Activated T-cell treated with anti-CD3 and anti-CD28 coated beads, Interleukin-2, amount 50 U/mL, for 4 hours (primary cell): ENCODE measurements around the gene COMP. TPM values are rescaled to one million over a fixed set of nuclear protein-coding genes. Genes with fewer than 3 reads are reported as not detected.

Experiments
- ATAC-seq, 2 donors: fragments of 200-7000 bp; cut with Tn5 transposase; one replicate each; pipeline ENCODE4 v1.10.0; 2021
- DNase-seq: peaks from one replicate; pipeline ENCODE4 v3.0.0-alpha.2; 2020
- H3K27me3 Mint-ChIP-seq: one replicate; pipeline ENCODE4 v1.8.0; 2021; ENCODE audit warnings: low read depth, mixed read lengths
- H3K36me3 Mint-ChIP-seq: one replicate; pipeline ENCODE4 v1.8.0; 2022; ENCODE audit warnings: mixed read lengths; ENCODE audit not compliant: insufficient read depth
- H3K4me1 Mint-ChIP-seq: one replicate; pipeline ENCODE4 v1.8.0; 2021; ENCODE audit warnings: low read depth, mixed read lengths
- H3K4me3 Mint-ChIP-seq: one replicate; pipeline ENCODE4 v1.8.0; 2021; ENCODE audit warnings: mild to moderate bottlenecking, moderate library complexity, mixed read lengths
- H3K9me3 Mint-ChIP-seq: one replicate; pipeline ENCODE4 v1.8.0; 2021; ENCODE audit warnings: mixed read lengths
- total RNA-seq, 3 donors: library from RNA; stranded (reverse); gene quantifications; one replicate each; pipeline ENCODE4 v1.2.1, GENCODE V29; 2021

COMP gene
- total RNA-seq, 3 donors from 2014 or later, result not detected

GRCh38 chr19:18760440-18761383 is 30.4 kb downstream of the COMP start:
- ATAC-seq (no peak), DNase-seq (no peak)
- no peaks in the 10 kb centered on the region for H3K9me3 Mint-ChIP-seq
- no peaks in the 10 kb centered on the region for H3K36me3 Mint-ChIP-seq
- H3K4me3 Mint-ChIP-seq, result no peak overlapping the region
- no peaks in the 10 kb centered on the region for H3K27me3 Mint-ChIP-seq
- no peaks in the 10 kb centered on the region for H3K4me1 Mint-ChIP-seq

- Mint-ChIP-seq H3K36me3 (no peaks in the 10 kb centered on the region), H3K4me1 (no peaks in the 10 kb centered on the region), H3K9me3 (no peaks in the 10 kb centered on the region), H3K27me3 (no peaks in the 10 kb centered on the region), H3K4me3 (no peak overlapping the region)
- DNase-seq (no peak), ATAC-seq (no peak)
Measured at GRCh38 chr19:18759995-18760426, 31.1 kb downstream of the COMP start.

- no peak for ATAC-seq
- Mint-ChIP-seq H3K9me3 (no peaks in the 10 kb centered on the region), H3K27me3 (no peaks in the 10 kb centered on the region), H3K36me3 (peaks cover 2% of the 10 kb centered on the region), H3K4me3 (no peak overlapping the region), H3K4me1 (no peaks in the 10 kb centered on the region)
- no peak for DNase-seq
Measured at GRCh38 chr19:18759304-18759994, 31.7 kb downstream of the COMP start.

- Mint-ChIP-seq H3K36me3 (peaks cover 7% of the 10 kb centered on the region), H3K9me3 (no peaks in the 10 kb centered on the region), H3K27me3 (no peaks in the 10 kb centered on the region), H3K4me3 (no peak overlapping the region), H3K4me1 (no peaks in the 10 kb centered on the region)
- DNase-seq, result no peak
- ATAC-seq, result no peak
Measured at GRCh38 chr19:18756896-18757295, 34.2 kb downstream of the COMP start.

GRCh38 chr19:18754501-18754900 is 36.6 kb downstream of the COMP start:
- Mint-ChIP-seq H3K9me3 (no peaks in the 10 kb centered on the region), H3K27me3 (no peaks in the 10 kb centered on the region), H3K4me1 (no peaks in the 10 kb centered on the region), H3K36me3 (peaks cover 11% of the 10 kb centered on the region), H3K4me3 (no peak overlapping the region)
- DNase-seq, result no peak
- ATAC-seq, result no peak

GRCh38 chr19:18751571-18751970 is 39.5 kb downstream of the COMP start:
- no peak for DNase-seq
- H3K27me3 Mint-ChIP-seq, result no peaks in the 10 kb centered on the region
- no peaks in the 10 kb centered on the region for H3K9me3 Mint-ChIP-seq
- H3K4me1 Mint-ChIP-seq, result no peaks in the 10 kb centered on the region
- H3K36me3 Mint-ChIP-seq, result peaks cover 11% of the 10 kb centered on the region
- ATAC-seq, result no peak
- H3K4me3 Mint-ChIP-seq, result no peak overlapping the region

- H3K4me3 Mint-ChIP-seq, result no peak overlapping the region
- peaks cover 11% of the 10 kb centered on the region for H3K36me3 Mint-ChIP-seq
- ATAC-seq (no peak), DNase-seq (no peak)
- no peaks in the 10 kb centered on the region for H3K4me1 Mint-ChIP-seq
- H3K27me3 Mint-ChIP-seq, result no peaks in the 10 kb centered on the region
- H3K9me3 Mint-ChIP-seq, result no peaks in the 10 kb centered on the region
Measured at GRCh38 chr19:18750295-18750970, 40.7 kb downstream of the COMP start.

GRCh38 chr19:18749362-18750231 is 41.5 kb downstream of the COMP start:
- Mint-ChIP-seq H3K4me3 (no peak overlapping the region), H3K4me1 (no peaks in the 10 kb centered on the region), H3K9me3 (no peaks in the 10 kb centered on the region), H3K27me3 (no peaks in the 10 kb centered on the region), H3K36me3 (peaks cover 11% of the 10 kb centered on the region)
- no peak for DNase-seq
- no peak for ATAC-seq

GRCh38 chr19:18746401-18747325 is 44.4 kb downstream of the COMP start:
- H3K27me3 Mint-ChIP-seq, result no peaks in the 10 kb centered on the region
- H3K36me3 Mint-ChIP-seq, result peaks cover 4% of the 10 kb centered on the region
- H3K4me1 Mint-ChIP-seq, result no peaks in the 10 kb centered on the region
- ATAC-seq, result no peak
- H3K4me3 Mint-ChIP-seq, result no peak overlapping the region
- no peak for DNase-seq
- no peaks in the 10 kb centered on the region for H3K9me3 Mint-ChIP-seq

- H3K36me3 Mint-ChIP-seq, result peaks cover 4% of the 10 kb centered on the region
- no peaks in the 10 kb centered on the region for H3K4me1 Mint-ChIP-seq
- DNase-seq (no peak), ATAC-seq (no peak)
- no peaks in the 10 kb centered on the region for H3K27me3 Mint-ChIP-seq
- no peaks in the 10 kb centered on the region for H3K9me3 Mint-ChIP-seq
- no peak overlapping the region for H3K4me3 Mint-ChIP-seq
Measured at GRCh38 chr19:18745931-18746330, 45.2 kb downstream of the COMP start.

GRCh38 chr19:18745012-18745735 is 45.9 kb downstream of the COMP start:
- H3K36me3 Mint-ChIP-seq, result peaks cover 2% of the 10 kb centered on the region
- no peaks in the 10 kb centered on the region for H3K4me1 Mint-ChIP-seq
- ATAC-seq (no peak), DNase-seq (no peak)
- no peaks in the 10 kb centered on the region for H3K9me3 Mint-ChIP-seq
- no peaks in the 10 kb centered on the region for H3K27me3 Mint-ChIP-seq
- no peak overlapping the region for H3K4me3 Mint-ChIP-seq

- ATAC-seq (no peak), DNase-seq (no peak)
- H3K9me3 Mint-ChIP-seq, result no peaks in the 10 kb centered on the region
- no peaks in the 10 kb centered on the region for H3K36me3 Mint-ChIP-seq
- H3K27me3 Mint-ChIP-seq, result no peaks in the 10 kb centered on the region
- no peak overlapping the region for H3K4me3 Mint-ChIP-seq
- H3K4me1 Mint-ChIP-seq, result no peaks in the 10 kb centered on the region
Measured at GRCh38 chr19:18743784-18744418, 47.2 kb downstream of the COMP start.
